H1 (cell line): ENCODE results near the gene GNG13. TPM values are rescaled to one million over a fixed set of nuclear protein-coding genes. Genes with fewer than 3 reads are reported as not detected.

ENCODE experiments used
- KDM4A ChIP-seq: IDR thresholded peaks from one replicate; pipeline ENCODE4 v1.7.1; 2012; ENCODE audit warnings: low read depth, mild to moderate bottlenecking, moderate library complexity, low read length, inconsistent platforms; ENCODE audit not compliant: severe bottlenecking
- SIN3A ChIP-seq, 2 experiments: IDR thresholded peaks in 1 of 2; conservative IDR thresholded peaks in 1 of 2; 2 replicates each; pipeline ENCODE4 v1.6.1; 2011 to 2012; ENCODE audit warnings: low read length in 2 of 2, improper control_type of control experiment in 1 of 2, low read depth in 1 of 2, mild to moderate bottlenecking in 1 of 2
- polyA plus RNA-seq, 7 experiments: library from polyadenylated mRNA; depleted of rRNA in 3 of 7; stranded (reverse) in 5 of 7; unstranded in 2 of 7; fragments of >200 nt in 5 of 7; fragments of 200-250 nt in 2 of 7; gene quantifications; 1 replicate in 5 of 7; 2 replicates in 1 of 7; 4 replicates in 1 of 7; pipeline versions ENCODE4 v1.2.1 to v1.2.3, GENCODE V29; 2011 to 2013; ENCODE audit warnings: missing spikeins in 2 of 7, mixed read lengths in 2 of 7
- total RNA-seq: library from RNA; stranded (reverse); fragmentation: NEBNext Ultra II Directional; extraction: Animal tissue kit (Norgen Biotek cat#: 25700); gene quantifications from 2 replicates; pipeline ENCODE4 v1.2.1, GENCODE V29; 2021
- TF ChIP-seq, protein P1 (sequence below): fragments of 300-600 bp; sonication (generic); IDR thresholded peaks from 2 replicates; pipeline ENCODE4 v1.7.1; 2012; ENCODE audit warnings: low read length, moderate library complexity, mild to moderate bottlenecking, inconsistent platforms; ENCODE audit not compliant: insufficient replicate concordance

Gene GNG13
- total and polyA plus RNA-seq, 2 of the 8 experiments (the other 6 are each of a cell fraction or from before 2014, with no cell fraction given) = not detected

DNA sequence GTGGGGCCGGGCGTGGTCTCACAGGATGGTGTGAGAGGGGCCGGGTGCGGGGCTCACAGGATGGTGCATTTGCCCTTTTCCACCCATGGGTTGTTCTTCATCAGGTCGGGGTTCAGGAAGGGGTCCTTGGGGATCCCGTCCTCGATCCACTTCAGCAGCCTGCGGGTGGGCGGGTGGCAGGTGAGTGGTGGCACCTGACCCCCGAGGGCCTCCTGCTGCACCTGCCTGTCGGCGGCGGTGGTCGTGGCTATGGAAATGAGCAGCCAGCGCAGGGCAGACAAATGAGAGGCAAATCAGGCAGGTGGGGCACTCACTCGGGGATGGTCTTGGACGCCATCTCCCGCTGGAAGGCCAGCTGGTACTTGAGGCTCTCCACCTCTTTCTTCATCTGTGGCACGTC is 1.9 kb downstream of the GNG13 start (continued):
- TF ChIP-seq, protein P1, sequence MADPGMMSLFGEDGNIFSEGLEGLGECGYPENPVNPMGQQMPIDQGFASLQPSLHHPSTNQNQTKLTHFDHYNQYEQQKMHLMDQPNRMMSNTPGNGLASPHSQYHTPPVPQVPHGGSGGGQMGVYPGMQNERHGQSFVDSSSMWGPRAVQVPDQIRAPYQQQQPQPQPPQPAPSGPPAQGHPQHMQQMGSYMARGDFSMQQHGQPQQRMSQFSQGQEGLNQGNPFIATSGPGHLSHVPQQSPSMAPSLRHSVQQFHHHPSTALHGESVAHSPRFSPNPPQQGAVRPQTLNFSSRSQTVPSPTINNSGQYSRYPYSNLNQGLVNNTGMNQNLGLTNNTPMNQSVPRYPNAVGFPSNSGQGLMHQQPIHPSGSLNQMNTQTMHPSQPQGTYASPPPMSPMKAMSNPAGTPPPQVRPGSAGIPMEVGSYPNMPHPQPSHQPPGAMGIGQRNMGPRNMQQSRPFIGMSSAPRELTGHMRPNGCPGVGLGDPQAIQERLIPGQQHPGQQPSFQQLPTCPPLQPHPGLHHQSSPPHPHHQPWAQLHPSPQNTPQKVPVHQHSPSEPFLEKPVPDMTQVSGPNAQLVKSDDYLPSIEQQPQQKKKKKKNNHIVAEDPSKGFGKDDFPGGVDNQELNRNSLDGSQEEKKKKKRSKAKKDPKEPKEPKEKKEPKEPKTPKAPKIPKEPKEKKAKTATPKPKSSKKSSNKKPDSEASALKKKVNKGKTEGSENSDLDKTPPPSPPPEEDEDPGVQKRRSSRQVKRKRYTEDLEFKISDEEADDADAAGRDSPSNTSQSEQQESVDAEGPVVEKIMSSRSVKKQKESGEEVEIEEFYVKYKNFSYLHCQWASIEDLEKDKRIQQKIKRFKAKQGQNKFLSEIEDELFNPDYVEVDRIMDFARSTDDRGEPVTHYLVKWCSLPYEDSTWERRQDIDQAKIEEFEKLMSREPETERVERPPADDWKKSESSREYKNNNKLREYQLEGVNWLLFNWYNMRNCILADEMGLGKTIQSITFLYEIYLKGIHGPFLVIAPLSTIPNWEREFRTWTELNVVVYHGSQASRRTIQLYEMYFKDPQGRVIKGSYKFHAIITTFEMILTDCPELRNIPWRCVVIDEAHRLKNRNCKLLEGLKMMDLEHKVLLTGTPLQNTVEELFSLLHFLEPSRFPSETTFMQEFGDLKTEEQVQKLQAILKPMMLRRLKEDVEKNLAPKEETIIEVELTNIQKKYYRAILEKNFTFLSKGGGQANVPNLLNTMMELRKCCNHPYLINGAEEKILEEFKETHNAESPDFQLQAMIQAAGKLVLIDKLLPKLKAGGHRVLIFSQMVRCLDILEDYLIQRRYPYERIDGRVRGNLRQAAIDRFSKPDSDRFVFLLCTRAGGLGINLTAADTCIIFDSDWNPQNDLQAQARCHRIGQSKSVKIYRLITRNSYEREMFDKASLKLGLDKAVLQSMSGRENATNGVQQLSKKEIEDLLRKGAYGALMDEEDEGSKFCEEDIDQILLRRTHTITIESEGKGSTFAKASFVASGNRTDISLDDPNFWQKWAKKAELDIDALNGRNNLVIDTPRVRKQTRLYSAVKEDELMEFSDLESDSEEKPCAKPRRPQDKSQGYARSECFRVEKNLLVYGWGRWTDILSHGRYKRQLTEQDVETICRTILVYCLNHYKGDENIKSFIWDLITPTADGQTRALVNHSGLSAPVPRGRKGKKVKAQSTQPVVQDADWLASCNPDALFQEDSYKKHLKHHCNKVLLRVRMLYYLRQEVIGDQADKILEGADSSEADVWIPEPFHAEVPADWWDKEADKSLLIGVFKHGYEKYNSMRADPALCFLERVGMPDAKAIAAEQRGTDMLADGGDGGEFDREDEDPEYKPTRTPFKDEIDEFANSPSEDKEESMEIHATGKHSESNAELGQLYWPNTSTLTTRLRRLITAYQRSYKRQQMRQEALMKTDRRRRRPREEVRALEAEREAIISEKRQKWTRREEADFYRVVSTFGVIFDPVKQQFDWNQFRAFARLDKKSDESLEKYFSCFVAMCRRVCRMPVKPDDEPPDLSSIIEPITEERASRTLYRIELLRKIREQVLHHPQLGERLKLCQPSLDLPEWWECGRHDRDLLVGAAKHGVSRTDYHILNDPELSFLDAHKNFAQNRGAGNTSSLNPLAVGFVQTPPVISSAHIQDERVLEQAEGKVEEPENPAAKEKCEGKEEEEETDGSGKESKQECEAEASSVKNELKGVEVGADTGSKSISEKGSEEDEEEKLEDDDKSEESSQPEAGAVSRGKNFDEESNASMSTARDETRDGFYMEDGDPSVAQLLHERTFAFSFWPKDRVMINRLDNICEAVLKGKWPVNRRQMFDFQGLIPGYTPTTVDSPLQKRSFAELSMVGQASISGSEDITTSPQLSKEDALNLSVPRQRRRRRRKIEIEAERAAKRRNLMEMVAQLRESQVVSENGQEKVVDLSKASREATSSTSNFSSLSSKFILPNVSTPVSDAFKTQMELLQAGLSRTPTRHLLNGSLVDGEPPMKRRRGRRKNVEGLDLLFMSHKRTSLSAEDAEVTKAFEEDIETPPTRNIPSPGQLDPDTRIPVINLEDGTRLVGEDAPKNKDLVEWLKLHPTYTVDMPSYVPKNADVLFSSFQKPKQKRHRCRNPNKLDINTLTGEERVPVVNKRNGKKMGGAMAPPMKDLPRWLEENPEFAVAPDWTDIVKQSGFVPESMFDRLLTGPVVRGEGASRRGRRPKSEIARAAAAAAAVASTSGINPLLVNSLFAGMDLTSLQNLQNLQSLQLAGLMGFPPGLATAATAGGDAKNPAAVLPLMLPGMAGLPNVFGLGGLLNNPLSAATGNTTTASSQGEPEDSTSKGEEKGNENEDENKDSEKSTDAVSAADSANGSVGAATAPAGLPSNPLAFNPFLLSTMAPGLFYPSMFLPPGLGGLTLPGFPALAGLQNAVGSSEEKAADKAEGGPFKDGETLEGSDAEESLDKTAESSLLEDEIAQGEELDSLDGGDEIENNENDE = no peak
- TF ChIP-seq SIN3A (conservative IDR thresholded peaks at IDR 0.05 in 1 of 2, IDR thresholded peaks at IDR 0.05 in 1 of 2; ENCODE audit: low read depth in 1 of 2, low read length in 2 of 2) = no peak
- TF ChIP-seq KDM4A = no peak
- TF ChIP-seq, all 59 proteins: peak for 0
